K562 (cell line): ENCODE measurements around the gene SPI1.
"Not testable (repeated sequence)": the region's sequence is repeated elsewhere in the genome, so short reads cannot be mapped to it uniquely, and the experiment has no call there.

Experiments
- ATF1 ChIP-seq, 2 experiments: fragments of 450-650 bp in 1 of 2; IDR thresholded peaks; 2 replicates each; pipeline ENCODE4 v1.6.1; 2016; ENCODE audit warnings: missing compliant biosample characterization in 1 of 2, missing genetic modification characterization in 1 of 2
- EGR1 ChIP-seq: fragments of 450-650 bp; conservative IDR thresholded peaks from 2 replicates; pipeline ENCODE4 v1.6.1; 2017; ENCODE audit warnings: mild to moderate bottlenecking
- KDM1A ChIP-seq, 2 experiments: fragments of 450-650 bp; IDR thresholded peaks; 2 replicates each; pipeline ENCODE4 v1.6.1; 2016; ENCODE audit warnings: mild to moderate bottlenecking in 2 of 2
- LARP7 ChIP-seq: fragments of 450-650 bp; IDR thresholded peaks from 2 replicates; pipeline ENCODE4 v1.6.1; 2016
- PTBP1 ChIP-seq: fragments of 200-400 bp; formaldehyde crosslinking; IDR thresholded peaks from 2 replicates; pipeline ENCODE4 v1.6.1; 2017; ENCODE audit warnings: low read depth, low read length
- SMAD3 ChIP-seq: fragments of 450-650 bp; formaldehyde crosslinking; conservative IDR thresholded peaks from 2 replicates; pipeline ENCODE4 v1.4.0; 2020; ENCODE audit warnings: mild to moderate bottlenecking
- SPI1 ChIP-seq: IDR thresholded peaks from 2 replicates; pipeline ENCODE4 v1.6.1; 2011; ENCODE audit warnings: low read depth, low read length, control low read depth, borderline replicate concordance
- TAF7 ChIP-seq: fragments of 450-650 bp; IDR thresholded peaks from 2 replicates; pipeline ENCODE4 v1.6.1; 2016; ENCODE audit warnings: missing genetic modification characterization, missing compliant biosample characterization
- TBP ChIP-seq: optimal IDR thresholded peaks from 2 replicates; pipeline ENCODE3; 2011; ENCODE audit warnings: low read depth, low read length, improper control_type of control experiment
- ZNF431 ChIP-seq: sonication (generic); formaldehyde crosslinking; IDR thresholded peaks from 2 replicates; pipeline ENCODE4 v1.8.0; 2022; ENCODE audit warnings: mild to moderate bottlenecking, missing genetic modification reagents
- TF ChIP-seq, protein P1 (sequence below), 3 experiments: IDR thresholded peaks in 2 of 3; conservative IDR thresholded peaks in 1 of 3; 2 replicates each; pipeline ENCODE4 v1.5.1; 2011 to 2012; ENCODE audit warnings: low read length in 3 of 3, mild to moderate bottlenecking in 3 of 3, control low read depth in 2 of 3, improper control_type of control experiment in 1 of 3, inconsistent platforms in 1 of 3, low read depth in 1 of 3, mixed read lengths in 1 of 3, moderate library complexity in 1 of 3; ENCODE audit not compliant: insufficient read depth in 2 of 3

DNA sequence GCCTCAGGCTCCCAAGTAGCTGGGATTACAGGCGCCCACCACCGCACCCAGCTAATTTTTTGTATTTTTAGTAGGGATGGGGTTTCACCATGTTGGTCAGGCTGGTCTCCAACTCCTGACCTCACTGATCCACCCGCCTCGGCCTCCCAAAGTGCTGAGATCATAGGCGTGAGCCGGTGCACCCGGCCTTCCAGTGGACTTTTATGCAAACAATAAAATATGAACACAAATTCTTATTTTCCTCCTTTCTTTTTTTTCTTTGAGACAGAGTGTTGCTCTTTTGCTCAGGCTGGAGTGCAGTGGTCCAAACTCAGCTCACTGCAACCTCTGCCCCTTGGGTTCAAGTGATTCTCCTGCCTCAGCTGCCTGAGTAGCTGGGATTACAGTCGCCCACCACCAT is 61.8 kb downstream of the SPI1 start:
- TF ChIP-seq ZNF431 (CRISPR knock-in tag); PTBP1; TAF7; SPI1; KDM1A (IDR thresholded peaks at IDR 0.05); TBP; ATF1 (CRISPR knock-in tag; IDR thresholded peaks at IDR 0.05); ATF1 (tag; IDR thresholded peaks at IDR 0.05); SMAD3 (CRISPR knock-in tag); LARP7; EGR1: not testable (repeated sequence)
- TF ChIP-seq, protein P1, sequence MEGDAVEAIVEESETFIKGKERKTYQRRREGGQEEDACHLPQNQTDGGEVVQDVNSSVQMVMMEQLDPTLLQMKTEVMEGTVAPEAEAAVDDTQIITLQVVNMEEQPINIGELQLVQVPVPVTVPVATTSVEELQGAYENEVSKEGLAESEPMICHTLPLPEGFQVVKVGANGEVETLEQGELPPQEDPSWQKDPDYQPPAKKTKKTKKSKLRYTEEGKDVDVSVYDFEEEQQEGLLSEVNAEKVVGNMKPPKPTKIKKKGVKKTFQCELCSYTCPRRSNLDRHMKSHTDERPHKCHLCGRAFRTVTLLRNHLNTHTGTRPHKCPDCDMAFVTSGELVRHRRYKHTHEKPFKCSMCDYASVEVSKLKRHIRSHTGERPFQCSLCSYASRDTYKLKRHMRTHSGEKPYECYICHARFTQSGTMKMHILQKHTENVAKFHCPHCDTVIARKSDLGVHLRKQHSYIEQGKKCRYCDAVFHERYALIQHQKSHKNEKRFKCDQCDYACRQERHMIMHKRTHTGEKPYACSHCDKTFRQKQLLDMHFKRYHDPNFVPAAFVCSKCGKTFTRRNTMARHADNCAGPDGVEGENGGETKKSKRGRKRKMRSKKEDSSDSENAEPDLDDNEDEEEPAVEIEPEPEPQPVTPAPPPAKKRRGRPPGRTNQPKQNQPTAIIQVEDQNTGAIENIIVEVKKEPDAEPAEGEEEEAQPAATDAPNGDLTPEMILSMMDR (IDR thresholded peaks at IDR 0.05 in 2 of 3, conservative IDR thresholded peaks at IDR 0.05 in 1 of 3; ENCODE audit: insufficient read depth in 2 of 3, low read depth in 1 of 3, low read length in 3 of 3), result not testable (repeated sequence)
